Fibroblast of pulmonary artery (primary cell): Measurements from ENCODE around the gene IL26.

Source experiments
- DNase-seq: peaks from one replicate; pipeline ENCODE4 v3.0.0-alpha.2; 2010; ENCODE audit warnings: low read depth
- H3K4me3 ChIP-seq: replicated peaks from 2 replicates; pipeline ENCODE4 v1.5.1; 2011; ENCODE audit warnings: low read depth, mild to moderate bottlenecking, control low read depth, low read length, moderate library complexity
- CTCF ChIP-seq: IDR thresholded peaks from 2 replicates; pipeline ENCODE4 v1.5.1; 2011; ENCODE audit warnings: mild to moderate bottlenecking, control low read depth, low read length, inconsistent platforms; ENCODE audit errors: missing control alignments

The IL26 gene

GRCh38 chr12:68252077-68252476 lies 26.5 kb upstream of the IL26 start:
- no peak for DNase-seq
- TF ChIP-seq CTCF = no peak
- H3K4me3 ChIP-seq = no peak overlapping the region

GRCh38 chr12:68250454-68250853 lies 24.8 kb upstream of the IL26 start:
- no peak for TF ChIP-seq CTCF
- no peak overlapping the region for H3K4me3 ChIP-seq
- DNase-seq = no peak

GRCh38 chr12:68247785-68248184 lies 22.2 kb upstream of the IL26 start:
- no peak for DNase-seq
- no peak for TF ChIP-seq CTCF
- H3K4me3 ChIP-seq = no peak overlapping the region

GRCh38 chr12:68246350-68246749 lies 20.7 kb upstream of the IL26 start:
- no peak for DNase-seq
- no peak for TF ChIP-seq CTCF
- no peak overlapping the region for H3K4me3 ChIP-seq

GRCh38 chr12:68245180-68246021 lies 19.8 kb upstream of the IL26 start:
- TF ChIP-seq CTCF = no peak
- no peak for DNase-seq
- H3K4me3 ChIP-seq = no peak overlapping the region

GRCh38 chr12:68242777-68243176 lies 17.2 kb upstream of the IL26 start:
- no peak for TF ChIP-seq CTCF
- no peak overlapping the region for H3K4me3 ChIP-seq
- DNase-seq = no peak

GRCh38 chr12:68240975-68241374 lies 15.4 kb upstream of the IL26 start:
- DNase-seq = no peak
- H3K4me3 ChIP-seq = no peak overlapping the region
- TF ChIP-seq CTCF = no peak
